ENCODE measurements around the gene FAM13A. TPM values are rescaled to one million over a fixed set of nuclear protein-coding genes. Genes with fewer than 3 reads are reported as not detected.

The FAM13A gene
- total and polyA plus RNA-seq, 2 donors (not counting 1 experiment from before 2014, with no cell fraction given), result 0.51 to 2.1 TPM

DNA sequence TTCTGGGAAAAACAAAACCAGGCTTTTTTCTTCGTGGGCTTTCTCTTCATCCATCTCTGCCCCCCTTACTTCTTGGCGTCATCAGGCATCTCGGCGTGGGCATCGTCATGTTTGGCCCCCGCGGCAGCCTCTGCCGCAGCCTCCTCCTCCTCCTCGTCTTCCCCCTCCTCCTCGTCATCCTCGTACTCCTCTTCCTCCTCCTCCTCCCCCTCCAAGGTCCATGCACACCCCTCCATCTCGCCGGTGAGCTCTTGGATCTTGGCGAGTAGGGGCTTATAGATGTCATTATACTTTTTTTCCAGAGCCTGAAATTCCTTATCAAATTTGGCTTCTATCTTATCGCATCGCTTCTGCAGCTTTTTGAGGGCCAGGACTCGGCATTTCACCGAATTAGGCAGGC lies 359.8 kb downstream of the FAM13A start:
- no peaks in the 10 kb centered on the region for H4K20me1 ChIP-seq (ENCODE audit: control insufficient read depth, insufficient read depth, low read length, poor library complexity, severe bottlenecking)
- H3K9me3 ChIP-seq (ENCODE audit: control extremely low read depth in 1 of 3, control insufficient read depth in 2 of 3, insufficient read depth in 1 of 3, low read length in 2 of 3), result no peaks in the 10 kb centered on the region
- no peaks in the 10 kb centered on the region for H3K79me2 ChIP-seq (ENCODE audit: control insufficient read depth, insufficient read depth, low read length)
- Mint-ChIP-seq H3K27ac (no peak overlapping the region), H3K4me1 (peaks cover 8% of the 10 kb centered on the region), H3K27me3 (no peaks in the 10 kb centered on the region), H3K4me3 (peak overlapping the region; percentile 86), H3K9me3 (ENCODE audit: insufficient read depth) (no peaks in the 10 kb centered on the region)
- intact Hi-C loops (cut with micrococcal nuclease), result loop anchor here (5.0 kb wide), 1 partner anchor 105 kb away; the partner anchor contains the start of gene HERC3
- ChIA-PET CTCF (interaction anchor here (1.8 kb wide), 1 partner anchor 158 kb away, joined by 6 read pairs; no protein-coding TSS in a partner anchor), POLR2A (interaction anchor here (0.5 kb wide), 1 partner anchor 630 kb away, joined by 3 read pairs; no protein-coding TSS in a partner anchor)
- peak overlapping the region; percentile 73 for H2AFZ ChIP-seq (ENCODE audit: insufficient read depth, low read depth, low read length, poor library complexity, severe bottlenecking)
- peak overlapping the region; percentile 55 to 70 (median 67) for H3K4me3 ChIP-seq (ENCODE audit: control extremely low read depth in 1 of 5, extremely low read depth in 1 of 5, insufficient read depth in 1 of 5, low read depth in 2 of 5, low read length in 4 of 5)
- TF ChIP-seq EZH2 (IDR thresholded peaks at IDR 0.05; ENCODE audit: borderline replicate concordance, insufficient read depth, low read depth, low read length, poor library complexity, severe bottlenecking) (no peak), CTCF (IDR thresholded peaks at IDR 0.05) (no peak)
- H3K9ac ChIP-seq (ENCODE audit: low read length), result peak overlapping the region; percentile 74
- peaks cover 0 to 11% of the 10 kb centered on the region in 2 experiments for H3K36me3 ChIP-seq (replicated peaks in 1 of 2; ENCODE audit: control extremely low read depth in 1 of 2, control insufficient read depth in 1 of 2, extremely low read depth in 1 of 2, insufficient read depth in 2 of 2, low read length in 1 of 2)
- ATAC-seq (ENCODE audit: low read depth), result no peak
- no peaks in the 10 kb centered on the region for H3K27me3 ChIP-seq (replicated peaks in 1 of 4; ENCODE audit: control extremely low read depth in 1 of 4, control insufficient read depth in 3 of 4, insufficient read depth in 4 of 4, low read length in 3 of 4)
- H3K4me1 ChIP-seq (ENCODE audit: control insufficient read depth in 2 of 2, insufficient read depth in 2 of 2, low read length in 2 of 2), result no peaks in the 10 kb centered on the region
- WGBS (ENCODE audit: insufficient coverage), result 46% methylated on average over 16 of the region's 18 CpGs
- DNase-seq, result peak; percentile 33
- peak overlapping the region; percentile 70 for H3K4me2 ChIP-seq (replicated peaks; ENCODE audit: low read depth, low read length, poor library complexity, severe bottlenecking)
- H3K27ac ChIP-seq (ENCODE audit: low read length in 2 of 2), result peak overlapping the region in 1 of 2 donors; percentile 21

DNA sequence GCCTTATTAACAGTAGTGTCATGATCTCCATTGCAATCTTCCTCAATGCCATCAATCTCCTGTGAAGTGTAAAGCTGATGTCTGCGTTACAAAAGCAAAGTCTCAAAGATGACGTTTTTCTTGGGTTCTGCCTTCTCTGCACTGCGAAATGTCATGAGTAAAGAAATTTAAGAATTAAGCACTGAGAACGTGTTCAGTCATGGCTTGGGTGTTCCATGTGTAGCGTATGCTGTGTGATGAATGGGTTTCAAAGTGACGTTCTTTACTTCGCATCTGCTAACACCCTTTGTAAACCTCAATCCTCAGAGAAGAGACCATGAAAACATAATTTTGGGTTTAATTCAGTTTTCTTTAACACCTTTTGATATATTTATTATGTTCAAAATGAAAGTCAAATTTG lies 360.4 kb downstream of the FAM13A start:
- H3K27ac ChIP-seq (ENCODE audit: low read length in 2 of 2), result no peak overlapping the region
- Mint-ChIP-seq H3K4me1 (peaks cover 8% of the 10 kb centered on the region), H3K4me3 (peak overlapping the region; percentile 86), H3K27ac (no peak overlapping the region), H3K9me3 (ENCODE audit: insufficient read depth) (no peaks in the 10 kb centered on the region), H3K27me3 (no peaks in the 10 kb centered on the region)
- H3K9ac ChIP-seq (ENCODE audit: low read length), result peak overlapping the region; percentile 74
- H2AFZ ChIP-seq (ENCODE audit: insufficient read depth, low read depth, low read length, poor library complexity, severe bottlenecking), result peak overlapping the region; percentile 73
- peak overlapping the region in 2 of 5 experiments; percentile 70 for H3K4me3 ChIP-seq (ENCODE audit: control extremely low read depth in 1 of 5, extremely low read depth in 1 of 5, insufficient read depth in 1 of 5, low read depth in 2 of 5, low read length in 4 of 5)
- no peaks in the 10 kb centered on the region for H3K4me1 ChIP-seq (ENCODE audit: control insufficient read depth in 2 of 2, insufficient read depth in 2 of 2, low read length in 2 of 2)
- intact Hi-C loops (cut with micrococcal nuclease), result loop anchor here (5.0 kb wide), 1 partner anchor 104 kb away; the partner anchor contains the start of gene HERC3
- H3K36me3 ChIP-seq (replicated peaks in 1 of 2; ENCODE audit: control extremely low read depth in 1 of 2, control insufficient read depth in 1 of 2, extremely low read depth in 1 of 2, insufficient read depth in 2 of 2, low read length in 1 of 2), result peaks cover 0 to 11% of the 10 kb centered on the region in 2 experiments
- ATAC-seq (ENCODE audit: low read depth) (no peak), DNase-seq (no peak)
- H4K20me1 ChIP-seq (ENCODE audit: control insufficient read depth, insufficient read depth, low read length, poor library complexity, severe bottlenecking), result no peaks in the 10 kb centered on the region
- no peak for TF ChIP-seq CTCF (IDR thresholded peaks at IDR 0.05)
- no peak for TF ChIP-seq EZH2 (IDR thresholded peaks at IDR 0.05; ENCODE audit: borderline replicate concordance, insufficient read depth, low read depth, low read length, poor library complexity, severe bottlenecking)
- ChIA-PET POLR2A (no interaction called here), CTCF (interaction anchor here (1.8 kb wide), 1 partner anchor 157 kb away, joined by 6 read pairs; no protein-coding TSS in a partner anchor)
- H3K79me2 ChIP-seq (ENCODE audit: control insufficient read depth, insufficient read depth, low read length), result no peaks in the 10 kb centered on the region
- peak overlapping the region; percentile 70 for H3K4me2 ChIP-seq (replicated peaks; ENCODE audit: low read depth, low read length, poor library complexity, severe bottlenecking)
- 89% methylated on average over 4 of the region's 7 CpGs for WGBS (ENCODE audit: insufficient coverage)
- no peaks in the 10 kb centered on the region for H3K27me3 ChIP-seq (replicated peaks in 1 of 4; ENCODE audit: control extremely low read depth in 1 of 4, control insufficient read depth in 3 of 4, insufficient read depth in 4 of 4, low read length in 3 of 4)
- no peaks in the 10 kb centered on the region for H3K9me3 ChIP-seq (ENCODE audit: control extremely low read depth in 1 of 3, control insufficient read depth in 2 of 3, insufficient read depth in 1 of 3, low read length in 2 of 3)
